T-cell (primary cell): ENCODE results near the gene CLDN9. TPM values are rescaled to one million over a fixed set of nuclear protein-coding genes. Genes with fewer than 3 reads are reported as not detected.

Experiments
- ATAC-seq, 4 experiments: fragments of 200-7000 bp in 3 of 4; fragments of 150-1000 bp in 1 of 4; cut with Tn5 transposase; replicated peaks in 1 of 4; 1 replicate in 3 of 4; 2 replicates in 1 of 4; pipeline ENCODE4 v1.10.0; 2021; ENCODE audit warnings: moderate library complexity in 3 of 4, mild to moderate bottlenecking in 2 of 4, moderate number of reproducible peaks in 1 of 4
- CTCF ChIA-PET, 2 donors: fragments of 300-600 bp; sonication (Branson Sonifier 250); formaldehyde crosslinking; loops; one replicate each; lab custom pipeline; 2022; ENCODE audit warnings: antibody characterized with exemption in 2 of 2; lab: Charles Lee
- POLR2A ChIA-PET, 2 donors: fragments of 300-600 bp; sonication (Branson Sonifier 250); formaldehyde crosslinking; loops; one replicate each; lab custom pipeline; 2022; ENCODE audit warnings: antibody characterized with exemption in 2 of 2; lab: Charles Lee
- DNase-seq, 35 experiments: peaks; one replicate each; pipeline versions ENCODE4 v3.0.0 to v3.0.0-alpha.2; 2013 to 2023
- H3K27ac ChIP-seq: one replicate; pipeline ENCODE4 v1.5.1; 2013; ENCODE audit warnings: low read length
- H3K27me3 ChIP-seq, 2 experiments: replicated peaks in 1 of 2; 1 replicate in 1 of 2; 2 replicates in 1 of 2; pipeline versions ENCODE4 v1.6.1 to v1.7.0; 2013; ENCODE audit warnings: low read length in 1 of 2, mixed read lengths in 1 of 2; ENCODE audit not compliant: control insufficient read depth in 2 of 2, insufficient read depth in 2 of 2; ENCODE audit errors: extremely low read depth in 1 of 2
- H3K36me3 ChIP-seq, 2 donors: 1 replicate in 1 of 2; 2 replicates in 1 of 2; pipeline versions ENCODE4 v1.6.1 to v1.7.0; 2013; ENCODE audit warnings: low read length in 1 of 2; ENCODE audit not compliant: control insufficient read depth in 2 of 2, insufficient read depth in 1 of 2; ENCODE audit errors: extremely low read depth in 1 of 2
- H3K4me1 ChIP-seq, 2 experiments: 1 replicate in 1 of 2; 2 replicates in 1 of 2; pipeline versions ENCODE4 v1.6.1 to v1.7.0; 2013; ENCODE audit warnings: low read length in 2 of 2, mixed read lengths in 1 of 2; ENCODE audit not compliant: insufficient read depth in 2 of 2, control insufficient read depth in 1 of 2; ENCODE audit errors: extremely low read depth in 1 of 2
- H3K4me3 ChIP-seq, 2 donors: 1 replicate in 1 of 2; 2 replicates in 1 of 2; pipeline versions ENCODE4 v1.5.1 to v1.7.0; 2013; ENCODE audit warnings: mild to moderate bottlenecking in 2 of 2, low read length in 1 of 2, moderate library complexity in 1 of 2; ENCODE audit not compliant: control insufficient read depth in 1 of 2; ENCODE audit errors: extremely low read depth in 1 of 2
- H3K9me3 ChIP-seq: 2 replicates; pipeline ENCODE4 v1.7.0; 2013
- H3K27ac Mint-ChIP-seq, 2 donors: one replicate each; pipeline ENCODE4 v1.8.0; 2020 to 2021; ENCODE audit warnings: mild to moderate bottlenecking in 2 of 2, mixed read lengths in 2 of 2
- H3K27me3 Mint-ChIP-seq, 2 donors: one replicate each; pipeline ENCODE4 v1.8.0; 2021 to 2022; ENCODE audit warnings: mixed read lengths in 2 of 2
- H3K36me3 Mint-ChIP-seq: one replicate; pipeline ENCODE4 v1.8.0; 2021; ENCODE audit warnings: mixed read lengths
- H3K4me1 Mint-ChIP-seq, 3 donors: one replicate each; pipeline ENCODE4 v1.8.0; 2020 to 2022; ENCODE audit warnings: mixed read lengths in 3 of 3, mild to moderate bottlenecking in 1 of 3
- H3K4me3 Mint-ChIP-seq, 3 donors: one replicate each; pipeline ENCODE4 v1.8.0; 2020 to 2022; ENCODE audit warnings: mild to moderate bottlenecking in 3 of 3, mixed read lengths in 3 of 3, moderate library complexity in 3 of 3
- H3K9me3 Mint-ChIP-seq, 3 donors: one replicate each; pipeline ENCODE4 v1.8.0; 2020 to 2022; ENCODE audit warnings: mixed read lengths in 3 of 3
- WGBS: methylation state at CpG from one replicate; pipeline ENCODE4 v1.1.5; 2013; ENCODE audit warnings: missing lambda C conversion rate; ENCODE audit not compliant: insufficient coverage; 5-methylcytosine and 5-hydroxymethylcytosine counted together
- total RNA-seq, 35 experiments: library from RNA in 6 of 35; stranded (reverse) in 6 of 35; fragments of 120-200 nt in 1 of 35; gene quantifications; one replicate each; pipeline versions ENCODE4 v1.2.1 to v1.2.4 and lab custom pipeline; 2013 to 2026

Gene CLDN9, protein sequence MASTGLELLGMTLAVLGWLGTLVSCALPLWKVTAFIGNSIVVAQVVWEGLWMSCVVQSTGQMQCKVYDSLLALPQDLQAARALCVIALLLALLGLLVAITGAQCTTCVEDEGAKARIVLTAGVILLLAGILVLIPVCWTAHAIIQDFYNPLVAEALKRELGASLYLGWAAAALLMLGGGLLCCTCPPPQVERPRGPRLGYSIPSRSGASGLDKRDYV
- total RNA-seq (under 1 TPM in 1 of 5 donors, not detected in 4; 0.16 TPM), total RNA-seq (lab: John Stamatoyannopoulos, UW) (0 to 0.06 (median 0) reads per million in 29 experiments)
- not detected for total RNA-seq (2013)

DNA sequence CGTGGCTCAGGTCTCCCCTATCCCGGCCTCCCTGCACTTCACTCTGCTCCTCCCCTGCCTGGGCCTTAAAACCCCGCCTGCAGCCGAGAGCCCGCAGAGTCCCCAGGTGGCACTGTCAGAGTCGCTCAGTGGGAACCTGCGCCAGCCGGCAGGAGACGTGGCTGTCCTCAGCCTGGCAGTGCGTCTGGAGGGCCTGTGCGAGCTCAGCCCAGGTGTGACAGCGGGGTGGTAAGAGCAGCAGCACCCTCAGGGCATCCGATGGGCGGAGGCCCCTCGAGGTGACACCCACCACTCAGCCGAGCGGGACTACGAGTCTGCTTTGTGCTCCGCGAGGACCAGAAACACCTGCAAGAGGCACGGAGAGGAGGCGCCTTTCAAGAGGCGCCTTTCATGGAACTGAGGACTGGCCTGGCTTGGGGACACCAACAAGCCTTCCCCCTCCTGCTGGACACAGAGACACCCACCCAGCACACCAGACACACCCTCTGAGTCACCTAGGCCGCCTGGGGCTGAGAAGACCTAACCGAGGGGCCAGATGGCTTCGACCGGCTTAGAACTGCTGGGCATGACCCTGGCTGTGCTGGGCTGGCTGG, at the start of gene CLDN9:
CLDN9 (plus strand) TSS at position 96 of the 593 bp plus-strand sequence; CDS start at position 536, 440 bp downstream.
- peak in 1 of 35 experiments; percentile 29 for DNase-seq
- Histone ChIP-seq H3K9me3 (no peaks in the 10 kb centered on the region), H3K4me3 (no peak within 1 kb of the TSS), H3K4me1 (peaks cover 10 to 31% of the 10 kb centered on the region in 2 experiments), H3K27me3 (peaks cover 0 to 66% of the 10 kb centered on the region in 2 experiments), H3K36me3 (no peaks in the 10 kb centered on the region), H3K27ac (no peak within 1 kb of the TSS)
- ATAC-seq, result peak; percentile 27 to 69 (median 34)
- Mint-ChIP-seq H3K27ac (no peak within 1 kb of the TSS), H3K27me3 (peaks cover 0 to 19% of the 10 kb centered on the region in 2 donors), H3K4me1 (peaks cover 11 to 16% (median 12%) of the 10 kb centered on the region in 3 donors), H3K36me3 (no peaks in the 10 kb centered on the region), H3K4me3 (no peak within 1 kb of the TSS), H3K9me3 (no peaks in the 10 kb centered on the region)
- ChIA-PET CTCF (no interaction called here), POLR2A (no interaction called here)
- 64% methylated on average over 27 of the region's 27 CpGs for WGBS

DNA sequence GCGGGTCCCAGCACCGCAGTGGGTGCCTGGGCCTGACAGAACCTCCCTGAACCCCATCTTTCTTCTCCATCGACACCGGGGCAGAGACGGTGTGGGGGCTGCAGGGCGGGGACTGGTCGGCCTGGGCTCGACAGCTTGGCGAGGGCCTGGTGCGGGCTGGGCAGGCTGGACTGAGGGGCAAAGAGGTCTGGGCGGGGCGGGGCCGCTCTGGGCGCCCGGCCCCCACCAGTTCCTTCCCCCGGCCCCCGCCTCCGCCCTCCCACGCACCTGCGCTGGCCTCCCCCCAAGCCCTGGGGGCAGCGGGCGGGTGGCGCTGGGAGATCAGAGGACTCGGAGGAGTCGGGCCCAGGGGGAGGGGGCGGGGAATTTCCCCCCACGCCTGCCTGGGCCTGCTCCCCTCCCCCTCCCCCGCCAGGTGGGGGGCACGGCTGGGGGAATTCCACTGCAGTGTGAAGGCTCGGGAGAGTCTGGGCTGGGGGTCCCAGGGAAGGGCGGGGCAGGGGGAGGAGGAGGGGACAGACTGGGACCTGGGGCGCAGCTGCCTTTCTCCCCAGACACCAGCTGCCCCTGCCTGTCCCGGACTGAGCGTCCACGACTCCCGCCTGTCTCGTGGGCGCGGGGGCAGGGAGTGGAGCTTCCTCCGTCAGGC, 49.5 kb upstream of the CLDN9 start:
- peak in 1 of 4 experiments; percentile 33 for ATAC-seq
- H3K4me3 Mint-ChIP-seq, result peak overlapping the region; percentile 46 to 86 (median 62)
- H3K9me3 Mint-ChIP-seq, result no peaks in the 10 kb centered on the region
- Histone ChIP-seq H3K36me3 (no peaks in the 10 kb centered on the region), H3K4me1 (peaks cover 14 to 64% of the 10 kb centered on the region in 2 experiments), H3K27me3 (peaks cover 3 to 87% of the 10 kb centered on the region in 2 experiments), H3K9me3 (no peaks in the 10 kb centered on the region), H3K27ac (no peak overlapping the region), H3K4me3 (peak overlapping the region; percentile 35 to 86)
- POLR2A ChIA-PET, result no interaction called here
- 4% methylated on average over 17 of the region's 40 CpGs for WGBS
- no peaks in the 10 kb centered on the region for H3K36me3 Mint-ChIP-seq
- peak in 13 of 35 experiments; percentile 34 to 72 (median 41) for DNase-seq
- CTCF ChIA-PET, result no interaction called here
- H3K27ac Mint-ChIP-seq, result no peak overlapping the region
- H3K27me3 Mint-ChIP-seq, result peaks cover 12 to 39% of the 10 kb centered on the region in 2 donors
- peaks cover 11 to 27% (median 20%) of the 10 kb centered on the region in 3 donors for H3K4me1 Mint-ChIP-seq

DNA sequence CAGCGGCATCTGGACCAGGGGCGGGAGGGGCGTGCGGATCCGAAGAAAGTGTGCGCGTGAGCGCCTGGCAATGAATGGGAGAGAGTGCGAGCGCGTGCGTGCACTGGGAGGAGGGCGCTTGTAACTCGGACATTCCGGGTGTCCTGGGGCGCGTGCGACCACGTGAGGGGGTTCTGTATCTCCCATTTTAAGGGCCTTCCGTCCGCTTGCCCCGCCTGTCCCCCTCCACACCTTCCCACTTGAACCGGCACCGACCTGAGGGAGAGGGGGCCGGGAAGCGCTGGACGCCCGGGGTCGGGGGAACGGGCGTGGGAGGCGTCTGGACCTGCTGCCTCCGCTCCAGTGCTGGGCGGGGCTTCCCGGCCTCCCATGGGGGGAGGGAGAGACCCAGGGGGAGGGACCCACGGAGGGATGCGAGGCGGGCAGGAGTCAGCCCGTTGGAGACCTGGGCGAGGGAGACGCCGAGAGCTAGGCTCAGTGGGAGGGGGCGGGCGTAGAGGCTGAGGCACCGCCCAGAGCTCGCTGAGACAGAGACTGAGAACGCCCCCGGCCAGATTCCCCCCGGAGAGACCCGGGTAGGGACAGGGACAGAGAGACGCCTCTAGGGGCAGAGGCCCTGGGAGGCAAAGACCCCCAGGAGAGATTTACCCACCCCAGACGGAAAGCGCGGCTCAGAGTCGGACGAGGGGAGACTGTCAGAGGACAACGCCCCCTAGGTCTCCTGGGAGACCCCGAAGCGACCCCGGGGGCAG, 48.8 kb upstream of the CLDN9 start, which contains the start of gene KREMEN2:
KREMEN2 (plus strand) TSS at position 553 of the 752 bp plus-strand sequence. CDS start 246 bp downstream, outside the sequence.
- ATAC-seq (peak in 1 of 4 experiments; percentile 21), DNase-seq (peak in 4 of 35 experiments; percentile 27 to 52 (median 42))
- peak within 1 kb of the TSS; percentile 56 to 86 (median 72) for H3K4me3 Mint-ChIP-seq
- no peaks in the 10 kb centered on the region for H3K9me3 Mint-ChIP-seq
- Histone ChIP-seq H3K27me3 (peaks cover 4 to 90% of the 10 kb centered on the region in 2 experiments), H3K27ac (no peak within 1 kb of the TSS), H3K4me1 (peaks cover 20 to 71% of the 10 kb centered on the region in 2 experiments), H3K36me3 (no peaks in the 10 kb centered on the region), H3K4me3 (peak within 1 kb of the TSS; percentile 35 to 86), H3K9me3 (no peaks in the 10 kb centered on the region)
- POLR2A ChIA-PET, result no interaction called here
- 0% methylated on average over 27 of the region's 60 CpGs for WGBS
- no peaks in the 10 kb centered on the region for H3K36me3 Mint-ChIP-seq
- H3K4me1 Mint-ChIP-seq, result peaks cover 18 to 34% (median 26%) of the 10 kb centered on the region in 3 donors
- H3K27ac Mint-ChIP-seq, result no peak within 1 kb of the TSS
- CTCF ChIA-PET, result no interaction called here
- H3K27me3 Mint-ChIP-seq, result peaks cover 16 to 46% of the 10 kb centered on the region in 2 donors

DNA sequence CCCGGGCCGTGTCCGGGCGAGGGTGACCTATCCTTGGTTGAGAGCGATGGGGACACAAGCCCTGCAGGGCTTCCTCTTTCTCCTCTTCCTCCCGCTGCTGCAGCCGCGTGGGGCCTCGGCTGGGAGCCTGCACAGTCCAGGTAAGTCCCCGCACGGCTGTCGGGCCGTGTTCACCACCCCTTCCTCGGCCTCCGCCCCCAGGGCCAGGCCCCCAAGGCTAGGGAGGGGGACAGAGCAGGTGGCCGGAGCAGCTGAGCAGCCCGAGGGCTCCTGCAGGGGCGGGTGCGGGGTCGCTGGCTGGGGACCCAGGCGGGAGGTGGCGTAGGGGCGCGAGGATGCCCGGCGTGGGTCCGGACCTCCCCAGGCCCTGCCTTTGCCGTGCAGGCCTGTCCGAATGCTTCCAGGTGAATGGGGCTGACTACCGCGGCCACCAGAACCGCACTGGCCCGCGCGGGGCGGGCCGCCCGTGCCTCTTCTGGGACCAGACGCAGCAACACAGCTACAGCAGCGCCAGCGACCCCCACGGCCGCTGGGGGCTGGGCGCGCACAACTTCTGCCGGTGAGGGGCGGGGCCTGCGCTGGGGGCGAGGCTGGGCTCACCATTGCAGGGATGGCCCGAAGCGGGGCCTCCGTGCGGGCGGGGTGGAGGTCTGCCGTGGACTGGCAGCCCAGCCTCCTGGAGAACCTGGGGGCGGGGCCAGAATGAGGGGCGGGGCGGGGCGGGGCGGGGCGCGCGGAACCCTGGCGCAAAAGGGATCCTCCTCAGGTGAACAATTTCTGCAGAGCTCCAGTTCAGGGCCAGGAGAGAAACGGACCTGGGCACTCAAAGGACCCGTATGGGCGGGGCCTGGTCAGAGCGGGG, 48.0 kb upstream of the CLDN9 start:
- peak in 25 of 35 experiments; percentile 21 to 69 (median 43) for DNase-seq
- WGBS, result under 1% methylated on average over 64 of the region's 68 CpGs
- Mint-ChIP-seq H3K27me3 (peaks cover 16 to 46% of the 10 kb centered on the region in 2 donors), H3K27ac (no peak overlapping the region), H3K4me3 (peak overlapping the region; percentile 56 to 86 (median 58)), H3K9me3 (no peaks in the 10 kb centered on the region), H3K36me3 (no peaks in the 10 kb centered on the region), H3K4me1 (peaks cover 19 to 34% (median 26%) of the 10 kb centered on the region in 3 donors)
- ATAC-seq, result peak; percentile 15 to 28 (median 18)
- CTCF ChIA-PET, result no interaction called here
- Histone ChIP-seq H3K27me3 (peaks cover 4 to 83% of the 10 kb centered on the region in 2 experiments), H3K27ac (no peak overlapping the region), H3K4me1 (peaks cover 20 to 74% of the 10 kb centered on the region in 2 experiments), H3K9me3 (no peaks in the 10 kb centered on the region), H3K36me3 (no peaks in the 10 kb centered on the region), H3K4me3 (peak overlapping the region; percentile 35 to 86)
- POLR2A ChIA-PET, result no interaction called here

DNA sequence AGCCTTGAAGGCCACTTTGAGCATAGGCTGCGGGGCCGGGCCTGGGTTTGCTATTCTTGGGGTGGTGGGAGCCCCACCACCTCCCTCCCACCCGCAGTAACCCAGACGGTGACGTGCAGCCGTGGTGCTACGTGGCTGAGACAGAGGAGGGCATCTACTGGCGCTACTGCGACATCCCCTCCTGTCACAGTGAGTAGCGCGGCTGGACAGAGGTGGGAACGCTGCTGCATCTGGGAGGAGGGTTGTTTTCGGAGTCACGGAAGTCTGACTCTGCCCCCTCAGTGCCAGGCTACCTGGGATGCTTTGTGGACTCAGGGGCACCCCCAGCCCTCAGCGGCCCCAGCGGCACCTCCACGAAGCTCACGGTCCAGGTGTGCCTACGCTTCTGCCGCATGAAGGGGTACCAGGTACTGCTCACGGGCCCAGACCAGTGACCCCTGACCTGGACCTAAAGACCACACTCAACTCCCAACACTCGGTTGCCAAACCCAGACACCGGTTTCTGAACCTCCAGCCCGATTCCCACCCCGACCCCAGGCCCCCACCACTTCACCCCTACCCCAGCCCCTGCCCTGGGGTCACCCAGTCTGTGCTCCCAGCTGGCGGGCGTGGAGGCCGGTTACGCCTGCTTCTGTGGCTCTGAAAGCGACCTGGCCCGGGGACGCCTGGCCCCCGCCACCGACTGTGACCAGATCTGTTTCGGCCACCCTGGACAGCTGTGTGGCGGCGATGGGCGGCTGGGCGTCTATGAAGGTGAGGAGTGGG, 46.5 kb upstream of the CLDN9 start:
- WGBS, result 79% methylated on average over 24 of the region's 39 CpGs
- Histone ChIP-seq H3K36me3 (no peaks in the 10 kb centered on the region), H3K27ac (no peak overlapping the region), H3K9me3 (no peaks in the 10 kb centered on the region), H3K4me1 (peaks cover 22 to 85% of the 10 kb centered on the region in 2 experiments), H3K4me3 (no peak overlapping the region), H3K27me3 (peaks cover 4 to 87% of the 10 kb centered on the region in 2 experiments)
- Mint-ChIP-seq H3K4me3 (peak overlapping the region in 2 of 3 donors; percentile 47 to 86), H3K27ac (no peak overlapping the region), H3K4me1 (peaks cover 19 to 42% (median 26%) of the 10 kb centered on the region in 3 donors), H3K27me3 (peaks cover 16 to 43% of the 10 kb centered on the region in 2 donors), H3K36me3 (no peaks in the 10 kb centered on the region), H3K9me3 (no peaks in the 10 kb centered on the region)
- ATAC-seq (no peak), DNase-seq (no peak)
- POLR2A ChIA-PET, result interaction anchor here in 1 of 2 donors (0.7 kb wide), 1 partner anchor 78 kb away, joined by 3 read pairs; no protein-coding TSS in a partner anchor
- CTCF ChIA-PET, result no interaction called here
